NCI-H748 treated with DMSO at 0.1 percent for 48 hours (cell line): ENCODE data around the gene SLC25A45.

Experiments used
- DNase-seq: peaks from one replicate; lab custom pipeline; 2025; lab: John Stamatoyannopoulos, UW

Gene SLC25A45

GRCh38 chr11:65382033-65382803 lies at the start of gene SLC25A45:
Gene SLC25A45 (minus strand): TSS chr11:65382646. CDS start chr11:65381951, 695 bp downstream.
- DNase-seq = peak; percentile 78

GRCh38 chr11:65431451-65432099 lies 49.1 kb upstream of the SLC25A45 start:
- DNase-seq = no peak

- DNase-seq = no peak
Observed at GRCh38 chr11:65430406-65431217, 48.2 kb upstream of the SLC25A45 start.

GRCh38 chr11:65429724-65430405 lies 47.4 kb upstream of the SLC25A45 start:
- no peak for DNase-seq

- DNase-seq = no peak
Observed at GRCh38 chr11:65429068-65429681, 46.7 kb upstream of the SLC25A45 start.

GRCh38 chr11:65428578-65429067 lies 46.2 kb upstream of the SLC25A45 start:
- DNase-seq = no peak

- DNase-seq = no peak
Observed at GRCh38 chr11:65427691-65428577, 45.5 kb upstream of the SLC25A45 start.

GRCh38 chr11:65426839-65427690 lies 44.6 kb upstream of the SLC25A45 start:
- no peak for DNase-seq

GRCh38 chr11:65425971-65426838 lies 43.8 kb upstream of the SLC25A45 start:
- no peak for DNase-seq

- no peak for DNase-seq
Observed at GRCh38 chr11:65425105-65425970, 42.9 kb upstream of the SLC25A45 start.

- no peak for DNase-seq
Observed at GRCh38 chr11:65424205-65425104, 42.0 kb upstream of the SLC25A45 start.

GRCh38 chr11:65423516-65424204 lies 41.2 kb upstream of the SLC25A45 start:
- no peak for DNase-seq

- no peak for DNase-seq
Observed at GRCh38 chr11:65422633-65423515, 40.4 kb upstream of the SLC25A45 start, which contains the start of gene NEAT1. Gene NEAT1 (plus strand): TSS chr11:65422798.

- DNase-seq = peak; percentile 30
Observed at GRCh38 chr11:65421794-65422632, 39.6 kb upstream of the SLC25A45 start.
